Prostate gland (tissue), 2 donors: ENCODE data around the gene ZNF784.

Experiments
- POLR2A ChIP-seq: fragments of 450-650 bp; IDR thresholded peaks from one replicate; pipeline ENCODE4 v1.6.1; 2016; ENCODE audit warnings: antibody characterized with exemption, mild to moderate bottlenecking
- TF ChIP-seq, protein P1 (sequence below), 4 experiments: fragments of 200-600 bp in 2 of 4; fragments of 450-650 bp in 2 of 4; sonication (generic) in 2 of 4; IDR thresholded peaks; 1 replicate in 3 of 4; 2 replicates in 1 of 4; pipeline ENCODE4 v1.5.1; 2016 to 2019; ENCODE audit warnings: antibody characterized with exemption in 4 of 4, mild to moderate bottlenecking in 2 of 4, moderate library complexity in 2 of 4

DNA sequence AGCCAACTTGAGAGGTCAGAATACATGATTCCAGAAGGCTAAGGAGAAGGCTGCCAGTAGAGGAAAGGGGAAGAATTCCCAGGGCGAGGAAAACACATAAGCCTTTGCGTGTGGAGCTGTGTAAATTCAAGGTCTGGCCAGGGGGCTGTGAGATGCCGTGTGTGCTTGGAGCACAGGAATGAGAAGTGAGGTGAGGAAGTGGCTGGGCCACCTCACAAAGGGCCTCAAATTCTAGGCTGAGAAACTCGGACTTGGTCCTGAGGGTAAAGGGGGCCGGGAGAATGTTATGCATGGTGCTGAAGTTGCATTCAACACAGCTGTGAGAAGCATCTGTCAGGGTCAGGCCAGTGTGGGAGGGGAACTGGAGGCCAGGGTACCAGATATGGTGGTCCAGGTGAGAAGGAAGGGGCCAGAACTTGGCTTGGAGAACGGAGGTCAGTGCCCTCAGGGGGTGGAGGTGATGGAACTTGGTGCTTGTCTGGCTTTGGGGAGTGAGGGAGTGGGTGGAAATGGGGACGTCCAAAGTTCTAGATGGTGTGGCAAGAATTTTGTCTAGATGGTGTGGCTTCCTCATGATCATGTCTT is 11.6 kb upstream of the ZNF784 start:
- TF ChIP-seq, protein P1, sequence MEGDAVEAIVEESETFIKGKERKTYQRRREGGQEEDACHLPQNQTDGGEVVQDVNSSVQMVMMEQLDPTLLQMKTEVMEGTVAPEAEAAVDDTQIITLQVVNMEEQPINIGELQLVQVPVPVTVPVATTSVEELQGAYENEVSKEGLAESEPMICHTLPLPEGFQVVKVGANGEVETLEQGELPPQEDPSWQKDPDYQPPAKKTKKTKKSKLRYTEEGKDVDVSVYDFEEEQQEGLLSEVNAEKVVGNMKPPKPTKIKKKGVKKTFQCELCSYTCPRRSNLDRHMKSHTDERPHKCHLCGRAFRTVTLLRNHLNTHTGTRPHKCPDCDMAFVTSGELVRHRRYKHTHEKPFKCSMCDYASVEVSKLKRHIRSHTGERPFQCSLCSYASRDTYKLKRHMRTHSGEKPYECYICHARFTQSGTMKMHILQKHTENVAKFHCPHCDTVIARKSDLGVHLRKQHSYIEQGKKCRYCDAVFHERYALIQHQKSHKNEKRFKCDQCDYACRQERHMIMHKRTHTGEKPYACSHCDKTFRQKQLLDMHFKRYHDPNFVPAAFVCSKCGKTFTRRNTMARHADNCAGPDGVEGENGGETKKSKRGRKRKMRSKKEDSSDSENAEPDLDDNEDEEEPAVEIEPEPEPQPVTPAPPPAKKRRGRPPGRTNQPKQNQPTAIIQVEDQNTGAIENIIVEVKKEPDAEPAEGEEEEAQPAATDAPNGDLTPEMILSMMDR (IDR thresholded peaks at IDR 0.05): no peak
- TF ChIP-seq POLR2A: no peak
